Stimulated activated CD8-positive, alpha-beta memory T cell treated with anti-CD3 and anti-CD28 coated beads, Interleukin-15, amount 100 ng/mL, for 48 hours (primary cell): ENCODE data around the gene CFAP99.

Experiments
- DNase-seq, 2 donors: peaks; one replicate each; pipeline ENCODE4 v3.0.0-alpha.2; 2020; ENCODE audit warnings: low read depth in 2 of 2

CFAP99 gene

DNA sequence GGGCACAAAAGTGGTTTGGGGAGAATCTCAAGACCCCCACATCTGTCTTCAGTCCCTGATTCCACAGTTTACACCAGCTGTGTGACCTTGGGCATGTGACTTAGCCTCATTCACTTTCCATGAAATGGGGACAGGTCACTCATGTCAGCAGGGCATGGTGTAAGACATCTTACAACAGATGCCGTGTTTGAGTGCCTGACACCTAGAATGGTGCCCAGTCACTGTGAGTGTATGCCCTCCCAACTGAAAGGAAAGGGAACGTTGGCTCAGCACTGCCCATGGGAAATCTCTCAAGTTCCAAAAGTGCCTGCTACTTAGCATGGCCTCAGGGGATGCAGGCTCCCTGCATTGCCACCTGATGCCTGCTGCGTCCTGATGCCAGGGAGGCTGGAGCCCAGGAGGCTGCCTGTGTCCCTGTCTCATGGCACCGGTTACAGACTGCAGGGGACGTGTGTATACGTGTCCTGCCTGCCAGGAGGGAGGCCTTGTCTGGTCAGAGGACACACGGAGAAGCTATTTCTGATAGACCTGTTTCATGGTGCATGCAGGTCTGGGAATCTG, 82.4 kb downstream of the CFAP99 start:
- DNase-seq: no peak

DNA sequence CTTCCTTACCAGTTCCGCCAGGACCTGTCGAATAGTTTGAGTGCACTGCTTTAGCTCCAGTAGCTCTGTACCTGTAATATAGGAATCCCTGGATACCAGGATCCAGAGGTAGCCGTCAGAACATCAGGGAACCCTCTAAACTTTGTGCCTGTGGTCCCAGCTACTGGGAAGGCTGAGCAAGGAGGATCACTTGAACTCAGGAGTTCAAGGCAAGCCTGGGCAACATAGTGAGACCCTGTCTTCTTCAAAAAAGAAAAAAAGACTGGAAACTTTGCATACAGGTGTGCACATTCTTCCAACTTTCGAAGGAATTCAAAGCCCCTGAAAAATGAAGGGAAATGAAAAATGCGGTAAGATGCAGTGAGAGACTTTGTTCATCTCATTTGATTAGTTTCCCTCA, 85.1 kb downstream of the CFAP99 start:
- no peak for DNase-seq

DNA sequence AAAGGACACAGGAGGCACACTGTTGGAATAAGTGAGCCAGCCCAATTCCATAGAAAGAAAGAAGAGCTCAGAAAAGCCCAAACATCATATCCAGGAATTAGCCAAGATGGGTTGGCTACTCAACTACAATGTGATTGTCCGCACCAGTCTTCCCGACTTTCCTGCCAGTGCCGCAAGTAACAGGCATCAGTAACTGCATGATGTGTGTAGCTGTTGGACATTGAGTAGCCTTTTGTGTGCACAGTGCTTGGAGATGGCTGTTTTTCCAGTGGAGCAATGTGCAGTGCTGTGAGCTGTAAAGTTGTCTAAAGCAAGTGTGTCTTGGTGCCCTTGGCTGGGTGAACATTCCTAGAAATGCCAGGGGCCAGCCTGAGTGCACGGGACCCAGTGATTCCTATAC, 88.5 kb downstream of the CFAP99 start:
- DNase-seq: no peak

DNA sequence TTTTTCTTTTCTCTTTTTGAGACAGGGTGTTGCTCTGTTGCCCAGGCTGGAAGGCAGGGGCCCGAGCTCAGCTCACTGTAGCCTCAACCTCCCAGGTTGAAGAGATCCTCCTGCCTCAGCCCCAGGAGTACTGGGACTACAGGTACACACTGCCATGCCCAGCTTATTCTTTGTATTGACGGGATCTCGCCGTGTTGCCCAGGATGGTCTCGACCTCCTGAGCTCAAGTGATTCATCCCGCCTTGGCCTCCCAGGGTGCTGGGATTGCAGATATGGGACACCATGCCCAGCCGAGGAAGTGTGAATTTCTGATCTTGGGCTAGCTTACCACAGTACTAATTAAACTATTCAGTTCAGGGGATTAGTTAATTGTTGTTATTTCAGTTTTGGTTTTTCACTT, 89.1 kb downstream of the CFAP99 start:
- DNase-seq: no peak

DNA sequence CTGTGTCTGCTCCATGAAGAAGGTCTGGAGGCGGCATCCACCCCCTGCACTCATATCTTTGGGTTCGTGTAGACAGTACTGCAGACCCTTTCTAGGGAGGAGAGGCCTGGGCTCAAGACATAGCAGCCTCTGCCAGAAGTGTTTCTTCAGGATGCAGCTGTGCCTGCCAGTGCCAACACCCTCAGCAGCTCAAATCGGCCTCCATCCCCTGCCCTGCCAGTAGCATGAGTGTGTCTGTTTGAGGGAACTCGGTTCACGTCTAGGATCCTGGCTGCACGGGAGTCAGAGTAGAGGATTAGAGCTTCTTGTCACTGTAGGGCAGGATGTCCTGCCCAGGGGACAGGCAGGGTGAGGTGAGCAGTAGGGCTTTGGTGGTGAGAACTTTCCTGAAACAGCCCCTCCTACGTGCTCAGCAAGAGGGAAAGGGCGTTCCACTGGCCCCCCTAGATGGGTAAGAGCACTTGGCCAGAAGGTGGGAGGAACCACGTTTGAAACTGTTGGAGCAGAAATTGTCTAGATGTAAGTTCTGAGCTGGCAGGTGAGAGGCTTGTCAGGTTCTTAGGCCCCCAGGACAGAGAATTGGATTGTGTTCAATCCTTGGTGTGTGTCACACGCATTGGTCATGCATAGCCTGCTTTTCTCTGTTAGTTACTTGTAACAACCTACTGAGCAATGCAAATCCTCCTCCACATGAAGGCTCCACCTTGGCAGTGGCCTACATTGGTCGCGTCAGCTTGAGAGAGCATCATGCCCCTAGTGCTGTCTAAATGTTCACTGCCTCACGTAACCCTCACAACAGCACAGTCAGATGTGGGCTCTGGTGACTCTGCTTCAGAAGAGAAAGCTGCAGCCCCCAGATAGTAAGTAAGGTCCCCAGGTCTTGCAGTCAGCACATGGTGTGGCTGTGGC, 91.8 kb downstream of the CFAP99 start:
- no peak for DNase-seq

DNA sequence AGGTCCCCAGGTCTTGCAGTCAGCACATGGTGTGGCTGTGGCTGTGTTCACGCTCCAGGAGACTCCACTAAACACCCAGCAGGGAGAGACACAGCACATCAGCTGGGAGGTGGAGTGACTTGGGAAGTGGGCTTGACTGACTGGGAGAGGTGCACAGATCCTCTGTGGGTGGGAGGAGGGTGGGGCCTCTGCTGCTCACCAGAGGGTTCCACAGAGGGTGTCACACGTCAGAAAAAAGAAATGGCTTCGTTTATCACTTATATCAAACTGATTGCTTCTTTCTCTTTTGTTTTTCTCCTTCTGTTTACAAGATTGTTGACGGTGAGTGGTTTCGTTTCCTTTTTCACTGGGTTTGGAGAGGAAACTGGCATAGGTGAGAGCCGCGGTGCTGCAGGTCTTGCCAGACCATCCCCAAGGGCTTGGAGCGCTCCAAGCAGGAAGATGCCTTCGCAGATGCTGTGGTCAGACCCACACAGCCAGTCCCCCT, 92.9 kb downstream of the CFAP99 start:
- DNase-seq: no peak
